GM12801 (cell line): Measurements from ENCODE around the gene CHD9.

Source experiments
- CTCF ChIP-seq: IDR thresholded peaks from one replicate; pipeline ENCODE4 v1.5.1; 2011; ENCODE audit warnings: control low read depth; ENCODE audit not compliant: insufficient read length; ENCODE audit errors: extremely low read depth

CHD9 gene

GRCh38 chr16:53224951-53225533 lies 170.3 kb downstream of the CHD9 start:
- no peak for TF ChIP-seq CTCF

GRCh38 chr16:53232826-53233529 lies 178.2 kb downstream of the CHD9 start:
- TF ChIP-seq CTCF, result no peak

- no peak for TF ChIP-seq CTCF
Observed at GRCh38 chr16:53234836-53235235, 180.0 kb downstream of the CHD9 start.

GRCh38 chr16:53235851-53236250 lies 181.1 kb downstream of the CHD9 start:
- TF ChIP-seq CTCF, result no peak

GRCh38 chr16:53249331-53249730 lies 194.5 kb downstream of the CHD9 start:
- TF ChIP-seq CTCF, result no peak

GRCh38 chr16:53257001-53257400 lies 202.2 kb downstream of the CHD9 start:
- TF ChIP-seq CTCF, result no peak

- no peak for TF ChIP-seq CTCF
Observed at GRCh38 chr16:53258809-53259208, 204.0 kb downstream of the CHD9 start.
